Measurements from ENCODE around the gene CHMP4A. TPM values are rescaled to one million over a fixed set of nuclear protein-coding genes. Genes with fewer than 3 reads are reported as not detected.

The CHMP4A gene
- total and polyA plus RNA-seq, 9 of the 15 experiments (the other 6 are each of a cell fraction or from before 2014, with no cell fraction given): 28.8 to 104 (median 52.7) TPM

- H3K79me2 ChIP-seq (ENCODE audit: control insufficient read depth, insufficient read depth, low read length): no peaks in the 10 kb centered on the region
- TF ChIP-seq POLR2G (IDR thresholded peaks at IDR 0.05; ENCODE audit: low read depth, low read length) (0 out of 2 replicates have a peak, but pooled peaks have one; percentile 34), PTRF (tag; IDR thresholded peaks at IDR 0.05) (no peak)
- H3K4me2 ChIP-seq (ENCODE audit: insufficient read depth, low read length): no peak overlapping the region
- no peak for ATAC-seq
- no peak overlapping the region for H3K27ac ChIP-seq (ENCODE audit: extremely low read depth, low read depth, low read length)
- no peak overlapping the region for H3K9ac ChIP-seq (ENCODE audit: insufficient read depth in 1 of 2, low read depth in 2 of 2, low read length in 2 of 2)
- 70% methylated on average over 9 of the region's 20 CpGs for WGBS (ENCODE audit: insufficient coverage, low coverage, missing lambda C conversion rate)
- FAIRE-seq: no peak
- H3K9me3 ChIP-seq (replicated peaks; ENCODE audit: control insufficient read depth, insufficient read depth, low read depth, low read length): no peaks in the 10 kb centered on the region
- no peak for DNase-seq (ENCODE audit: extremely low read depth in 1 of 4, low spot score in 3 of 4)
- H4K20me1 ChIP-seq (replicated peaks; ENCODE audit: control insufficient read depth, insufficient read depth, low read length): no peaks in the 10 kb centered on the region
- H3K27me3 ChIP-seq (ENCODE audit: control insufficient read depth in 2 of 2, insufficient read depth in 2 of 2, low read length in 2 of 2): no peaks in the 10 kb centered on the region
- no peak overlapping the region for H3K4me3 ChIP-seq
- H3K36me3 ChIP-seq (ENCODE audit: control insufficient read depth, insufficient read depth, low read length): no peaks in the 10 kb centered on the region; the same call in 1 of the 3 replicates
- CTCF ChIA-PET (ENCODE audit: low intra/inter-chr PET ratio): no interaction called here
- no peaks in the 10 kb centered on the region for H3K9me1 ChIP-seq (ENCODE audit: control insufficient read depth, insufficient read depth, low read length)
- in situ Hi-C loops (cut with MboI) (no loop called here), intact Hi-C loops (cut with micrococcal nuclease) (no loop called here)
- BruUV-seq (replicated peaks): no TSS peak
- POLR2A ChIA-PET: interaction anchor here (1.1 to 1.3 kb wide), 2 partner anchors 12 to 37 kb away, joined by 3 to 7 read pairs; partner anchors contain the start of genes IRF9 and PSME1
- no peaks in the 10 kb centered on the region; a peak in 3 of 5 replicates for H3K4me1 ChIP-seq (replicated peaks in 1 of 2; ENCODE audit: control insufficient read depth in 2 of 2, insufficient read depth in 2 of 2, low read length in 2 of 2)
- no peak overlapping the region for H2AFZ ChIP-seq (ENCODE audit: low read depth, low read length)
Observed at GRCh38 chr14:24172871-24173281, 40.4 kb downstream of the CHMP4A start.

GRCh38 chr14:24172261-24172860 is 40.9 kb downstream of the CHMP4A start:
- H3K9me3 ChIP-seq (replicated peaks; ENCODE audit: control insufficient read depth, insufficient read depth, low read depth, low read length): no peaks in the 10 kb centered on the region
- 90% methylated on average over 19 of the region's 30 CpGs for WGBS (ENCODE audit: insufficient coverage, low coverage, missing lambda C conversion rate)
- H3K9ac ChIP-seq (ENCODE audit: insufficient read depth in 1 of 2, low read depth in 2 of 2, low read length in 2 of 2): no peak overlapping the region
- intact Hi-C loops (cut with micrococcal nuclease) (no loop called here), in situ Hi-C loops (cut with MboI) (no loop called here)
- no peak for ATAC-seq
- ChIA-PET POLR2A (interaction anchor here (0.5 to 1.3 kb wide), 3 partner anchors 11 to 43 kb away, joined by 3 to 7 read pairs (median 3); partner anchors contain the start of genes IRF9, MDP1 and PSME1), CTCF (ENCODE audit: low intra/inter-chr PET ratio) (no interaction called here)
- FAIRE-seq: no peak
- H3K27ac ChIP-seq (ENCODE audit: extremely low read depth, low read depth, low read length): no peak overlapping the region
- no peak overlapping the region for H3K4me2 ChIP-seq (ENCODE audit: insufficient read depth, low read length)
- no peaks in the 10 kb centered on the region; a peak in 3 of 5 replicates for H3K4me1 ChIP-seq (replicated peaks in 1 of 2; ENCODE audit: control insufficient read depth in 2 of 2, insufficient read depth in 2 of 2, low read length in 2 of 2)
- H4K20me1 ChIP-seq (replicated peaks; ENCODE audit: control insufficient read depth, insufficient read depth, low read length): no peaks in the 10 kb centered on the region
- no peaks in the 10 kb centered on the region; the same call in 2 of the 3 replicates for H3K36me3 ChIP-seq (ENCODE audit: control insufficient read depth, insufficient read depth, low read length)
- no peaks in the 10 kb centered on the region for H3K9me1 ChIP-seq (ENCODE audit: control insufficient read depth, insufficient read depth, low read length)
- H3K27me3 ChIP-seq (ENCODE audit: control insufficient read depth in 2 of 2, insufficient read depth in 2 of 2, low read length in 2 of 2): no peaks in the 10 kb centered on the region
- no peak for DNase-seq (ENCODE audit: extremely low read depth in 1 of 4, low spot score in 3 of 4)
- no peak overlapping the region for H2AFZ ChIP-seq (ENCODE audit: low read depth, low read length)
- BruUV-seq (replicated peaks): no TSS peak
- no peaks in the 10 kb centered on the region for H3K79me2 ChIP-seq (ENCODE audit: control insufficient read depth, insufficient read depth, low read length)
- H3K4me3 ChIP-seq: no peak overlapping the region
- TF ChIP-seq ZNF655 (CRISPR knock-in tag; IDR thresholded peaks at IDR 0.05): no peak
- no peak for TF ChIP-seq TCF3 (CRISPR knock-in tag; IDR thresholded peaks at IDR 0.05)
- TF ChIP-seq CCAR2 (IDR thresholded peaks at IDR 0.05; ENCODE audit: low read depth, low read length): no peak
- no peak for TF ChIP-seq BRCA1 (IDR thresholded peaks at IDR 0.05)
- TF ChIP-seq BRCA1 (CRISPR knock-in tag; IDR thresholded peaks at IDR 0.05): no peak
- TF ChIP-seq RAD21 (CRISPR knock-in tag; conservative IDR thresholded peaks at IDR 0.05 in 1 of 2, IDR thresholded peaks at IDR 0.05 in 1 of 2): no peak
- TF ChIP-seq ZNF764 (CRISPR knock-in tag; IDR thresholded peaks at IDR 0.05; ENCODE audit: low read depth): no peak
- no peak for TF ChIP-seq IRF2 (CRISPR knock-in tag; IDR thresholded peaks at IDR 0.05)
- no peak for TF ChIP-seq ZKSCAN3 (CRISPR knock-in tag; IDR thresholded peaks at IDR 0.05)
- TF ChIP-seq, protein P1, sequence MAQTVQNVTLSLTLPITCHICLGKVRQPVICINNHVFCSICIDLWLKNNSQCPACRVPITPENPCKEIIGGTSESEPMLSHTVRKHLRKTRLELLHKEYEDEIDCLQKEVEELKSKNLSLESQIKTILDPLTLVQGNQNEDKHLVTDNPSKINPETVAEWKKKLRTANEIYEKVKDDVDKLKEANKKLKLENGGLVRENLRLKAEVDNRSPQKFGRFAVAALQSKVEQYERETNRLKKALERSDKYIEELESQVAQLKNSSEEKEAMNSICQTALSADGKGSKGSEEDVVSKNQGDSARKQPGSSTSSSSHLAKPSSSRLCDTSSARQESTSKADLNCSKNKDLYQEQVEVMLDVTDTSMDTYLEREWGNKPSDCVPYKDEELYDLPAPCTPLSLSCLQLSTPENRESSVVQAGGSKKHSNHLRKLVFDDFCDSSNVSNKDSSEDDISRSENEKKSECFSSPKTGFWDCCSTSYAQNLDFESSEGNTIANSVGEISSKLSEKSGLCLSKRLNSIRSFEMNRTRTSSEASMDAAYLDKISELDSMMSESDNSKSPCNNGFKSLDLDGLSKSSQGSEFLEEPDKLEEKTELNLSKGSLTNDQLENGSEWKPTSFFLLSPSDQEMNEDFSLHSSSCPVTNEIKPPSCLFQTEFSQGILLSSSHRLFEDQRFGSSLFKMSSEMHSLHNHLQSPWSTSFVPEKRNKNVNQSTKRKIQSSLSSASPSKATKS (CRISPR knock-in tag; IDR thresholded peaks at IDR 0.05): no peak

Measured in K562 (cell line).